Tibial nerve (tissue), 3 donors: Measurements from ENCODE around the gene SEC24D.

Source experiments
- EP300 ChIP-seq, 2 donors: sonication (generic); formaldehyde crosslinking; IDR thresholded peaks; one replicate each; pipeline ENCODE4 v1.6.1; 2017; ENCODE audit warnings: antibody characterized with exemption in 2 of 2, mild to moderate bottlenecking in 1 of 2
- POLR2A ChIP-seq, 2 donors: fragments of 450-650 bp; IDR thresholded peaks; one replicate each; pipeline ENCODE4 v1.6.1; 2017; ENCODE audit warnings: antibody characterized with exemption in 2 of 2, mild to moderate bottlenecking in 2 of 2, moderate library complexity in 2 of 2

GRCh38 chr4:118758293-118758692 is 77.6 kb downstream of the SEC24D start:
- TF ChIP-seq POLR2A (IDR thresholded peaks at IDR 0.05): no peak
- no peak for TF ChIP-seq EP300 (IDR thresholded peaks at IDR 0.05)
